HUES64 (cell line): ENCODE data around the gene CTNNA2.

ENCODE experiments used
- H3K27ac ChIP-seq: 2 replicates; pipeline ENCODE4 v1.7.0; 2013; ENCODE audit warnings: low read depth, low read length, inconsistent platforms
- H3K27me3 ChIP-seq: 2 replicates; pipeline ENCODE4 v1.6.1; 2013; ENCODE audit warnings: mild to moderate bottlenecking, low read length; ENCODE audit not compliant: insufficient read depth
- H3K36me3 ChIP-seq: 2 replicates; pipeline ENCODE4 v1.6.1; 2013; ENCODE audit warnings: mild to moderate bottlenecking, low read length; ENCODE audit not compliant: insufficient read depth
- H3K4me1 ChIP-seq: 2 replicates; pipeline ENCODE4 v1.6.1; 2013; ENCODE audit warnings: mild to moderate bottlenecking, low read length, moderate library complexity; ENCODE audit not compliant: insufficient read depth
- H3K4me3 ChIP-seq: 2 replicates; pipeline ENCODE4 v1.5.1; 2013; ENCODE audit warnings: mild to moderate bottlenecking, low read length, moderate library complexity
- H3K9ac ChIP-seq: 2 replicates; pipeline ENCODE4 v1.6.1; 2013; ENCODE audit warnings: mild to moderate bottlenecking, low read depth, low read length
- H3K9me3 ChIP-seq: 2 replicates; pipeline ENCODE4 v1.6.1; 2013; ENCODE audit warnings: low read depth, low read length; ENCODE audit not compliant: insufficient read depth
- WGBS: fragments of 150-250, 120-280 bp; methylation state at CpG from one replicate; pipeline ENCODE4 v1.1.7; 2013; ENCODE audit warnings: missing lambda C conversion rate; 5-methylcytosine and 5-hydroxymethylcytosine counted together

CTNNA2 gene

GRCh38 chr2:79982445-79982844 is 469.6 kb downstream of the CTNNA2 start:
- WGBS = 63% methylated on average over 3 of the region's 4 CpGs
- Histone ChIP-seq H3K9me3 (no peaks in the 10 kb centered on the region), H3K9ac (no peak overlapping the region)

GRCh38 chr2:79984476-79984875 is 471.6 kb downstream of the CTNNA2 start:
- no peak overlapping the region for H3K9ac ChIP-seq
- no peak overlapping the region for H3K27ac ChIP-seq
- no peaks in the 10 kb centered on the region for H3K36me3 ChIP-seq
- no peak overlapping the region for H3K4me3 ChIP-seq
- no peaks in the 10 kb centered on the region for H3K27me3 ChIP-seq
- H3K9me3 ChIP-seq = no peaks in the 10 kb centered on the region
- 96% methylated on average over 1 of the region's 1 CpG for WGBS
- peaks cover 10% of the 10 kb centered on the region; the same call in 1 of the 2 replicates for H3K4me1 ChIP-seq

More at GRCh38 chr2:79982445-79982844, 469.6 kb downstream of the CTNNA2 start:
- Histone ChIP-seq H3K36me3 (no peaks in the 10 kb centered on the region), H3K27me3 (no peaks in the 10 kb centered on the region), H3K4me3 (no peak overlapping the region), H3K4me1 (peaks cover 19% of the 10 kb centered on the region), H3K27ac (no peak overlapping the region)

- Histone ChIP-seq H3K9ac (no peak overlapping the region), H3K36me3 (no peaks in the 10 kb centered on the region), H3K27ac (no peak overlapping the region), H3K27me3 (no peaks in the 10 kb centered on the region), H3K9me3 (no peaks in the 10 kb centered on the region), H3K4me3 (no peak overlapping the region), H3K4me1 (peaks cover 8% of the 10 kb centered on the region; the same call in 1 of the 2 replicates)
- WGBS = 96% methylated on average over 3 of the region's 3 CpGs
Observed at GRCh38 chr2:79985145-79985544, 472.3 kb downstream of the CTNNA2 start.

- Histone ChIP-seq H3K36me3 (no peaks in the 10 kb centered on the region), H3K27me3 (no peaks in the 10 kb centered on the region), H3K4me3 (no peak overlapping the region), H3K9me3 (no peaks in the 10 kb centered on the region), H3K9ac (no peak overlapping the region), H3K27ac (no peak overlapping the region), H3K4me1 (peaks cover 4% of the 10 kb centered on the region; the same call in 1 of the 2 replicates)
- 94% methylated on average over 2 of the region's 2 CpGs for WGBS
Observed at GRCh38 chr2:79985571-79985970, 472.7 kb downstream of the CTNNA2 start.

- Histone ChIP-seq H3K4me1 (no peaks in the 10 kb centered on the region), H3K4me3 (no peak overlapping the region), H3K36me3 (no peaks in the 10 kb centered on the region), H3K9me3 (no peaks in the 10 kb centered on the region), H3K9ac (no peak overlapping the region), H3K27me3 (no peaks in the 10 kb centered on the region), H3K27ac (no peak overlapping the region)
- 81% methylated on average over 3 of the region's 3 CpGs for WGBS
Observed at GRCh38 chr2:79993144-79993543, 480.3 kb downstream of the CTNNA2 start.

- Histone ChIP-seq H3K27ac (no peak overlapping the region), H3K27me3 (no peaks in the 10 kb centered on the region), H3K9ac (no peak overlapping the region), H3K36me3 (no peaks in the 10 kb centered on the region), H3K4me3 (no peak overlapping the region), H3K4me1 (no peaks in the 10 kb centered on the region), H3K9me3 (no peaks in the 10 kb centered on the region)
- WGBS = 90% methylated on average over 5 of the region's 5 CpGs
Observed at GRCh38 chr2:79994161-79994560, 481.3 kb downstream of the CTNNA2 start.

- H3K9me3 ChIP-seq = no peaks in the 10 kb centered on the region
- H3K9ac ChIP-seq = no peak overlapping the region
- H3K4me1 ChIP-seq = no peaks in the 10 kb centered on the region
- H3K27me3 ChIP-seq = no peaks in the 10 kb centered on the region
- no peaks in the 10 kb centered on the region for H3K36me3 ChIP-seq
- no peak overlapping the region for H3K4me3 ChIP-seq
- H3K27ac ChIP-seq = no peak overlapping the region
Observed at GRCh38 chr2:79994965-79995364, 482.1 kb downstream of the CTNNA2 start.

- H3K9ac ChIP-seq = no peak overlapping the region
- H3K36me3 ChIP-seq = no peaks in the 10 kb centered on the region
- no peak overlapping the region for H3K27ac ChIP-seq
- no peaks in the 10 kb centered on the region for H3K9me3 ChIP-seq
- no peak overlapping the region for H3K4me3 ChIP-seq
- H3K27me3 ChIP-seq = no peaks in the 10 kb centered on the region
- 88% methylated on average over 5 of the region's 5 CpGs for WGBS
- no peaks in the 10 kb centered on the region for H3K4me1 ChIP-seq
Observed at GRCh38 chr2:79996709-79997108, 483.9 kb downstream of the CTNNA2 start.

- Histone ChIP-seq H3K9ac (no peak overlapping the region), H3K4me1 (no peaks in the 10 kb centered on the region), H3K9me3 (no peaks in the 10 kb centered on the region), H3K4me3 (no peak overlapping the region), H3K27ac (no peak overlapping the region), H3K36me3 (no peaks in the 10 kb centered on the region), H3K27me3 (peaks cover 10% of the 10 kb centered on the region)
- WGBS = 72% methylated on average over 4 of the region's 5 CpGs
Observed at GRCh38 chr2:80001701-80002101, 488.9 kb downstream of the CTNNA2 start.

GRCh38 chr2:80002112-80002511 is 489.3 kb downstream of the CTNNA2 start:
- no peak overlapping the region for H3K27ac ChIP-seq
- WGBS = 95% methylated on average over 3 of the region's 3 CpGs
- no peak overlapping the region for H3K9ac ChIP-seq
- H3K9me3 ChIP-seq = no peaks in the 10 kb centered on the region
- H3K27me3 ChIP-seq = peaks cover 14% of the 10 kb centered on the region
- H3K4me3 ChIP-seq = no peak overlapping the region
- H3K4me1 ChIP-seq = 0 out of 2 replicates have a peak, but pooled peaks cover 2% of the 10 kb centered on the region
- H3K36me3 ChIP-seq = no peaks in the 10 kb centered on the region

GRCh38 chr2:80002568-80003157 is 489.8 kb downstream of the CTNNA2 start:
- WGBS = 94% methylated on average over 6 of the region's 6 CpGs
- no peak overlapping the region for H3K27ac ChIP-seq
- H3K4me3 ChIP-seq = no peak overlapping the region
- no peak overlapping the region for H3K9ac ChIP-seq
- no peaks in the 10 kb centered on the region for H3K36me3 ChIP-seq
- peaks cover 19% of the 10 kb centered on the region for H3K27me3 ChIP-seq
- no peaks in the 10 kb centered on the region for H3K9me3 ChIP-seq
- H3K4me1 ChIP-seq = peaks cover 7% of the 10 kb centered on the region; the same call in 1 of the 2 replicates
